NCI-H1105 (cell line): ENCODE results near the gene NPTX1.

Source experiments
- DNase-seq: peaks from one replicate; lab custom pipeline; 2025; lab: John Stamatoyannopoulos, UW

NPTX1 gene

DNA sequence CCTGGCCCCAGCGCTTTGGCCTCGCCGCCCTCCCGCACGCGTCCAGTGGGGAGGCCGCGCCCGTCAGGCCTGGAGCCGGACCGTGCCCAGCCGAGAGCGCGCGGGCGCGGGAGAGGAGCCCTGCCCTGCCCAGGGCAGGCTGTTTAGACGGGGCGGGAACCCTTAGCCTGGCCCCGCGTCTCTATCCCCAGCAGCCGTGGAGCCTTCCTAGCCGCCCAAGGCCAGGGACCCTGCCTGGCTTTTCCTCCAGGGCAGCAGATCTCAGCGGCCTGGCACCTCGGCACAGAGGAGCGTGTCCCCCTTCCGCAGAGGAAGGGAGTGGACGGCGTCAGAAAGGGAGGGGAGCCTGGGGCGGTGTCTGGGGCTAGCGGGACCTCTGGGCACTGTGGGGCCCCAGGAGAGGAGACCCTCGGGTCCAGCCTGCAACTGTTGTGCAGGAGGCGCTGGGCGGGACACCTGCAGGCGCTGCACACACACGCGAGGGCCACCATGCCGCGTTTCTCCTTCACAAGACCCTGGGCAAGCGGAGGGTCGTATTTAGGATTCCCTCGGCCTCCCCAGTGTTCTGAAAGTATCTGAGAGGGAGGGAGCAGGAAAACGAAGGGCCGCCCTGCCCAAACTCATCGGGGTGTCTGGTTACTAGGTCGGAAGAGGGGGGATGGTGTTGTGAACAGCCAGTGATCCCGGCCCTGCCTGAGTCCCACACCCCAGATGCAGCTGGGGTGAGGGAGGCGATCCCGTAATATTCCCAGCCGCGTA lies 2.3 kb upstream of the NPTX1 start:
- no peak for DNase-seq

DNA sequence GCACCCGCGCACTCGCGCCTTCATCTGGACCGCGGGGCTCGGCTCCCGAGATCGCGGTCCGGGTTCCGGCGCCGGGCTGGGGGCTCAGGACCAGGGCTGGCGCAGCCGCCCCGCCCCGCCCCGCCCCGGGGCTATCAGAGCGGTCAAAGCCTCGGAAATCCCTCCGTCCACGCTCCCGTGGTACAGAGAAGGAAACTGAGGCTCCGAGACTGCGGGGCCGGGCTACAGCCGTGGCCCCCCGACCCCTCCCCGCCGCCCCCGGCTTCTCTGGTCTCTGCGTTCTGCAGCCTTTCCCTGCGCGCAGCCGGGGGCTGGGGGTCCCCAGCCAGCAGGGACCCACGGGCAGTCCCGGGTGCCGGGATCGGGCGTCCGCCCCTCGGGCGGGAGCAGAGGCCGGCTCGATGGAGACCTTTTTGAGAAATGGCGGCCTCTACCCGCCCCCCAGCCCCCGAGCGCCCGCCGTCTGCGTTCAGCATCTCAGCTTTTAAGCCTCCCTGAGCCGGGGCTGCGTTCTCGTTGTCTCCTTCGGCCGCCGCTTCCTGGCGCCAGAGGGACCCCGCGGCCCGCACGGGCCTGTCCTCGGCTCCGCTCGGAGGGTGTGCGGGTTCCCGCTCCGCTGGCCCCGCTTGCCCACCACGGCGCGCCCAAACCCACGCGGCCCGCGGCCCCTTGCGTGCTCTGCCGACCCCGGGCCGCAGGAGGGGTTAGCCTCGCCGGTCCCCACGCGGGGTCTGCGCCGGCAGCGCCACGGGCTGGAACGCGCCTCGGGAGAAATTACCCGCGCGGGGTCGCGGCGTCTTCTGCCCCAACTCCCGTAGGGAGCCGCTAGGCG lies 1.5 kb upstream of the NPTX1 start:
- no peak for DNase-seq

DNA sequence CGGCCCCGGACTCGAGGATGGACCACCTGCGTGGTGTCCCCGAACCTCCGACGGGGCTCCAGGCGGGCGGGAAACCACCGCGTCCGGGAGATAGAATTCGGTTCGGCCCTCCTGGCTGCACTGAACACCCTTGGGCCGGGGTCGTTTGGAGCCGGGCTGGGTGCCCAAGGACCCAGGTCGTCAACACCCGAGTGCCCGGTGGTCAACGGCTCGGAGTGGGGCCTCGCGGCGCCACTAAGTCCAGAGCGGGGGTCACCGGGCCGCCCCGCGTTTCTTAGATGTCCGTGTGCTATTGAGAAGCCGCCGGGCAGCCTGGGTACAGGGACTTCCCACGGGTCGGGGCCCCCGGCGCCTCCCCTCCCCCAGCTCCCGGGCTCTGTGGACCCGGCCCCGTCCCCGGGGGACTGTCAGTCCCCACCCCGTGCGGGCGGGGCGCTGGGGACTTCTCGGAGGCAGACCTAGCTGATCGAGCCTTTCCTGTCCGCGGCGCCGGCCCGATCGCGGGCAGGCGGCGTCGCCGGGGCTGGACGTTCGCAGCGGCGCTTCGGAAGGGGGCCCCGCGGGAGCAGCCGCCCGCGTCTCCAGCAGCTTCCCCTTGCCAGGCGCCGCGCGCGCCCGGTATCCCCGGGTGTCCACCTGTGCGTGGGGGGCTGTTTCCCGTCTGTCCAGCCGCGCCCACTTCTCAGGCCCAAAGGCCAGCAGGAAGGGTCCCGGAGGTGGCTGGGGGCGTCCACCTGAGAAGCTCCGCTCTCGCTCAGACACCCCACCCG lies 655 bp upstream of the NPTX1 start:
- no peak for DNase-seq

DNA sequence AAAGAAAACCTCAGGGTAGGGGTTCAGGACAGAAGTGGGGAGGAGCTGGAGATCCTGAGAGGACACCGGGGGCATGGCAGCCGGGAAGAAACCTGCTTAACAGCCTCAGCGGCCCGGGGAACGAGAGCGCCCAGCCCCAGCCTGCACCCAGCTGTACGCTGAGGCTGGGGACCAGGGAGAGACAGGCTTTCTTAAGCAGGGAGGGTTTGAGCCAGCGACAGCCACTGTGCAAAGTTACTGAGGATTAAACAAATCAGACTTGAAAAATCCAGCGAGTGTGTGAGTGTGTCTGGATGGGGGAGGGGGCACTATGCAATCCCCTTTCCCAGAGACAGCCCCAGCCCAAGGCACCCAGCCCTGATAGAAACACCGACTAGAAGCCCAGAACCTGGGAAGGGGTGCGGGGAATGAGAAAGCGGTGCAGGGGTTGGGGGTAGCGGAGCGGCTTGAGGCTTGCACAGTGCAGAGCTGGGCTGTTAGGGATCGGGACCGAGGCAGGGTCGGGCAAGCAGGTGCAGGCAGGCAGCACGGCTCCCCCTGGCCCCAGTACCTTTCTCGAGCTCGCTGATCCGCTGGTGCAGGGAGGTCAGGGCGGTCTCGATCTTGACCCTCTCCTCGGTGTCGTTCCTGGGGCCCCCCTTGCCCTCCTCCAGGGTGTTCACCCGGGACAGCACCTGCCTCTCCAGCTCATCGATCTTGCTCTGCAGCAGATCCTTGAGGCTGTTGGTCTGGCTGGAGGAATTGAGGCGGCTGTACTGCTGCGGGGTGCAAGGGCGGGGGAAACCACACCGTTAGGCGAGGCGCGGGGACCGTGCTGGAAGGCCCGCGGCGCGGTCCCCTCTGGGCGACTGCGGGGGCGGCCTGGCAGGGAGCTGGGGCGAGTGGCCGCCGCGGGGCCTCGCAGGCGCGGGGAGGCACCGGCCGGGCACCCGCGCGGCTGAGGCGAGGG lies 1.2 kb downstream of the NPTX1 start:
- DNase-seq = no peak

DNA sequence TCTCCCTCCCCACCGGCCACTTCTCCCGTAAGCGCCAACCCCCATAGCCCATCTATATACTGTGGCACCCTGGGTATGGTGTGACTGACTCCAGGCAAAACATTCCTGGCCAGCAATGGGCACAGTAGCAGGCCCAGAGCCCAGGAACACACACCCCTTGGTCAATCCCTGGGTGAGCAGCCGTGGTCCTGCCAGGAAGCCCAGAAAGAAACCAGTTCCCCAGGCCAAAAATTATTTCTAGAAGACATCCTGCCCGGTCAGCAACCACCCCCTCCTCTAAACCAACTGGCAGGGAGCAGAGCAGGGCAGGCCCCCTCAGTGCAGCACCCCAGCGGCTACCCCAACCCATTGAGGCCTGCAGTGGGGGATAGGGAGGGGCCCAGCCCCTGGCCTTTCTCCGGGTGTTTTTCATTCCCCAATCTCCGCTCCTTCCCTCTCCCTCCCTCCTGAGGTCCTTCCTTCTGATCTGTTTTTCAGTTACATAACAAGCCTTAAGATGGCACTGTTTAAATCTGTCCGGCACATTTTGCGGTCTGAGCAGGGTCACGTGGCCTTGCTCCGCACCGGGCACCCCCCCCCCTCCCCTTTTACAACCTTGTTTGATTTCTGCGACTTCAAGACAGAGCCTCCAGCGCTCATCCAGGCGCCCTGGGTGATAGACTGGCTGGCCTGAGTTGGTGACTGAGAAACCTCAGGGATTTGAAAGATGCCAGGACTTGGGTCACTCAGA lies 2.0 kb downstream of the NPTX1 start:
- no peak for DNase-seq

DNA sequence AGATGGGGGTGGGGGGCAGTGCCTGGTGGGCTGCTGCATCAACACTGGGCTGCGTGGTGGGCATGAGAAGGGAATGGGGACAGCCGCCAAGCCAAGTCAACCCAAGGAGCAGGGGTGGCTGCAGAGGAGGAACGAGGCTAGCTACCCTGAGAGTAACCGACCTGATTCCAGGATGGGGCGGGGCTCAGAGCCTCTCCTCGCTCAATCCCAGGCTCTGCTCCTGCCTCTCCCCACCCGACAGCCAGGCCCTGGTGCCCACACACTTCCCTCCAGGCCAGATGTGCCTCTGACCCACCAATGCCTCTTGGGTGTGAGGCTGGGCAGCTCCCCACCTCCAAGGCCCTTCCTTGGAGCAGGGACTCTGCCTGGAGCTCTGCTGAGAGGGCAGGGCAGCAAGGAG lies 2.7 kb downstream of the NPTX1 start:
- DNase-seq = no peak

DNA sequence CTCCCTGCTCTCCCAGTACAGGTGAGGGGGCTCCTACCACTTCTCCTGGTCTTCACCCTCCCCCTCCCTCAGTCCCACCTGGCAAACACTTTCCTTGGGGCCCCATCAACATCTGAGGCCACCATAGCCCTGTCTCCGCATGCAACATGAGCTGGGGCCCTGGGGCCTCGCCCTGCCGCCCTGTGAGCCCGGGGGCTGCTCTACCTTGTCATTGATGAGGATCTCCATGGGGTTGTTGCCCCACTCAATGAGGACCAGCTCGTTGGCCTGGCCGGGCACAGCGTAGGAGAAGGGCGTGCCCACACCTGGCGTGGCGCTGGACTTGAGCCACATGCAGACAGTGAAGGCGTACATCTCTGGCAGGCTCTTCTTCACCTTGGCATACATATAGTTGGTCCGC lies 3.4 kb downstream of the NPTX1 start:
- no peak for DNase-seq

DNA sequence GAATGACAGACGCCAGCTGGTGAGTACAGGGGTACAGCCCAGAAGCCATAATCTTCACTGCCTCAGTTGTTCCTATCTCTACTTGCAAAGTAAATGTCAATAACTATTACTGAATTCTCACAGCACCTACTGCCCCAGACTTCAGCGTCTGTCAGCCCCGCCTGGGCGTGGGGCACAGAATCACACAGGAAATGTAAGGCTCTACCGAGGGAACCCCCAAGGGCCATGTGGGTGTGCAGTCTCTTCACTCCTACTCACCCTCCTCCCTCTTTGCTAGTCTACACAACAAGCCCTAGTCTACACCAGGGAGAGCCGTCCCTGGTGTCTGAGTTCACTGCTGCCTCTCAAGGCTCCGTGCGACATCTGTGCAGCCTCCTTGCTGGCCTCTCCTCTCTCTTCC lies 4.5 kb downstream of the NPTX1 start:
- no peak for DNase-seq

DNA sequence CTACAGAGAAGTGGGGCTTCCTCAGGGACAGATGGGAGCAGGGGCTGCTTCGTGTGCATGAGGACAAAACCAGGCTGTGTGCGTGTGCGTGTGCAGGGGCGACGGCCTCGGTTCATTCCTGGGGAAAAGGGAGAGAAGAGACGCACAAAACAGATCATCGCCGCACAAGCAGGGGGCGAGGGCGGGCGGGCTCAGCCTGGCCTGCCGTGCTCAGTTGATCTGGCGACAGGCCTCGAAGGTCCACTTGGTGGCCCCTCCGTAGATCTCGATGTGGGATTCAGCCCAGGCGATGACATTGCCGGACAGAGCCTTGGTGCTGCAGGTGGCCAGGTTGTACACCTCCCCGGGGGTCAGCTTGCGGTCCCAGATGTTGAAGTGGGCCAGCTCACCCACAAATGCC lies 5.8 kb downstream of the NPTX1 start:
- DNase-seq = no peak

DNA sequence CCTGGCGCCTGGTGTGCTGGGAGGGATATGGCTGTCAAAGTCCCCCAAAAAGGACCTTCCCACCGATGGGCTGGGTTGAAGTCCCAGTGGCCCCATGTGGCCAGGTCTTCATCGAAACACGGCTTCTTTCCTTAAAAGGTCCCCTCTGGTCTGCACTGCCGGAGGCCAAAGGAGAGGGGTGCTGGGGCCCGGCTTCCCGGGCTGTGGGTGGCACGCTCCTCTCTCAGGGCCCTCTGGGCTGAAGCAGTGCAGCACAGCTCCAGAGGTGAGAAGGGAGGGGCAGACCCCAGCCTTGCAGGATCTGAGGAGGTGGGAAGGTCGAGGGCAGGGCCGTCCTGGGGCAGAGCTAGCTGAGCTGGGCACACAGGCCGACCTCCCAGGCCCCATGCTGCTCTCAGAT lies 6.7 kb downstream of the NPTX1 start:
- DNase-seq = no peak

DNA sequence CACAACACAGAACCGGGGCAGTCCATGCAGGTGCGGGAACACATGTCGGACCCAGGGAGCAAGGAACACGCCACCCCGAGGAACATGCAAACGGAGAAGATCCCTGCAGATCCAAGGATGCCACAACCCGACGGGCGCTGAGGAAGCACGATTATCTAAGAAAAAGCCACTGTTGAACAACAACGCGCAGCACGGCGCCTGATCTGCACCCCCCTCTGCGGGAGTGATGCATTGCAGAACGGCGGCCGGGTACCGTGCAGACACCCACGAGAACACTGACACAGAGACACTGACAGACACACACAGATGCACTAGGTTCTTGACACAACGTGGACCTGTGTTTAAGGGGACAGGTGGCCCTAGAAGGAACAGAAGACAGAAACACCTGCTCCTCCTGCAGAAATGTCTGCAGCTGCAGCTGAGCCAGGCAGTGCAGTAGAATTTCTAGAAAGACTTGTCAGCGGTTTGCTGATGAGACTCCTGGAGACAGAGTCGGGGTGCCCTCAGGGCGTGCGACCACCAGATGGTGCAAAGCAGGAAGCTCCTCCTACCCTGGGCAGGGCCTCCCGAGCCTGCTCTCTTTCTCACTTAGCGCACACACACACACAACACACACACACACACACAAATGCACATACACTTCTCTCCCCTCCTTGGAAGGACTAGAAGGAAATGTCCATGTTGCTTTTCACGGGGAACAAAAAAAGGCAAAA lies 7.5 kb downstream of the NPTX1 start:
- DNase-seq = no peak

DNA sequence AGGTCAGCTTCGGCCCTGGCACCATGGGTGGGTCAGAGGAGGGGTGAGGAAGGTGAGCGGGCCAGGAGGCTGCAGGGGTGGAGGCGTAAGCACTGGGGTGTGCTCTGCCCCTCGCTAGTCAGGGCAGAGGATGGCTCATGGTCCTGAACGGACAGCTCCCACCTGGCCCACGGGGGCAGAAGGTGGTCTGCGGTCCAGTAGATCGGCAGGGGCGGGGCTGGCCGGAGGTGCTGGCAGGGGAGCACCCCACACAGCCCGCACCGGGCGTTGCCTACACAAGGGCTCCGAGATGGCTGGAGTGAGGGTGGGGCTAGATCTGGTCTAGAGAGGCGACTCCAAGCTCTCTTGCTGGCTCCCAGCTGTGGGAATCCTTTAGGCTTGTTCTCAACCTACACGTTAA lies 8.2 kb downstream of the NPTX1 start:
- no peak for DNase-seq

DNA sequence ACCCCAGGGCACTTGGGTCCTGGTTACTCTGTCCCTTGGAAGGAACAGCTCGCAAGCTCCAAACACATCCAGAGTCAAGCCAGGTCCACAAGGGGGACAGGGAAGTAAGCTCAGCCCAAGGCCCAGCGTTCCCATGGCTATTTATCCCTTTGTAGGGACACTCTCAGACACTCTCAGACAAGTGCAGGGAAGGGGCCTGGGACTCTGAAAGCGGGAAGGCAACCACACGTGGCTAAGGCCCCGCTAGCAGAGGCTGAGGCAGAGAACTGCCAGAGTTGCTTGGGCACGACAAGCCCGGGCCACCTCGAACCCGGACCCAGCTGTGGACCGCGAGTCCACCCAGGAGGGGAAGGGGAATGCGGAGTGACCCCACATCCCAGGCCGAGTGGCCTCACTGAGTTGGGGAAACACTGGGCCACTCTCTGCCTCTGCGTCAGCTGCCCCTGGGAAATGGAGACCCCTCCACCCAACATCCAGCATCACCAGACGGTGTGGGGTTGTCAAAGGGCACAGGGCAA lies 10.2 kb downstream of the NPTX1 start:
- DNase-seq = no peak

DNA sequence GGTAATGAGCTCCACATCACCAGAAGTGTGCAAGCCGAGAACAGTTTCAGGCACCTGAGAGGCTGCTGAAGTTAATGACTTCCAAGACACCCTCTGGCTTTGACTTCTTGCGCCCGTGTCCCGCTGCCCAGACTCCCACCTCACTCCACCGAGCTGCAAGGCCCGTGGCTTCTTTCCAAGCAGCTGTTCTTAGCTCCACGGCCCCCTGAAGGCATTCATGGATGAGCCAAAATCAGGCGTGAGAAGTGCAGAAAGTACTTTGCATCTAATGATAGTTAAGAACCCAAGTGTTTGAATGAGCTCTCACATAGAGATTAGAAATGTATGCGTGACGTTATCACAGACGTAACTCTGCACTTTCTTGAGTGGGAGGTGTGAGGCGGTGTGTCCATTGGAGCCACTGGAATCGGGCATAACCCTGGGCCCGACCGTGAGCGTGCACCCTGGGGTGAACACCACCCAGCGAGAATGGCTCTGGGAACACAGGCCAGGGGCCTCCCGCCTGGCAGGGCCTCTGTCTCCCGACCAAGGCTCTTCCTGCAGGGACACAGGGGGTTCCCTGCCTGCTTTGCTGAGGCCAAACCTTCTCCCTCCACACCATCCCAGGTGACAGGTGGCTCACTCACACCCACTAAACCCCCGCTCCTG lies 11.0 kb downstream of the NPTX1 start:
- DNase-seq = no peak

DNA sequence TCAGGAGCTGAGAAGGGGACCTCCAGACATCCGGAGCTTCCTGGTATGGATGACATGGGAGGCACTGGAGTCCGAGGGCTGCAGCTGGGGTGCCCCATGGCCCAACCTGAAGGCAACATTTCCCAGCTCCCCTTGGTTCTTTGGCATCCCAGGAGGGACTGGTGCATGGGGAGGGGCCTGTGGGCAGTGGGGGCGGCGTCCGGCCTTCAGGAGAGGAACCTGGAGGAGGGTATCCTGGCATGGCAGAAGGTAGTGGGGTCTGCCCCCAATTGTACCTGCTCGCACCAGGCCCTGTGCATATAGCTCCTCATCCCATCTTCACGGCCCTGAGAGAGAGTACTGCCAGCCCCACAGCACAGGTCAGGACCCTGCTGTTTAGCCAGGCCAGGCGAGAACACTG lies 11.9 kb downstream of the NPTX1 start:
- DNase-seq = no peak

DNA sequence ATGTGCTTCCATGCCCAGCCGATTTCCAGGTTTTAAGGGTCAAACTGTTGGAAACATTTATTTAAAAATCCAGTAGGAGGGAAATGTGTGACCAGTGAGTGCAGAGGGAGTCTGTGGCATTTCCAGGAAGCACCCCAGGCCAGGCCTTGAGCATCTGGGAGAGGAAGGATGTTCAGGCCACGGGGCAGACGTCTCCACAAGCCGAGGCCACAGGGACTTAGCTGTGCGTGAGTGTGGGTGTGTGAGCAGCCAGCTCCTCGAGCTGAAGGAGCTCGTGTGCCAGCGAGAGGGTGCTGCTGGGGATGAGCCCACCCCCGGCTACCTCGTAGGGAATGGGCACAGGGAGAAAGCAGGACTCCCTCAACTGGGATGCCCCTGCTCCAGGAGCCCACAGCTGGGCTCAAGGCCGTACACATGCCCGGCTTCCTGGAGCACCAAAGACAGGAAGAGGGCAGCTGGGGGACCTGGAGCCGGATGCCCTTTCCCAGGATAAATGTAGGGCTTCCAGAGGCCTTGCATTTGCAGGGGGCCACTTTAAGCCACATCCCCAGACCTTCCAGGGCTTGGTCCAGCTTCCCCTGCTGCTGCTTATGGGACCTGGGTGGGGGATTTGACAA lies 12.5 kb downstream of the NPTX1 start:
- DNase-seq = no peak

DNA sequence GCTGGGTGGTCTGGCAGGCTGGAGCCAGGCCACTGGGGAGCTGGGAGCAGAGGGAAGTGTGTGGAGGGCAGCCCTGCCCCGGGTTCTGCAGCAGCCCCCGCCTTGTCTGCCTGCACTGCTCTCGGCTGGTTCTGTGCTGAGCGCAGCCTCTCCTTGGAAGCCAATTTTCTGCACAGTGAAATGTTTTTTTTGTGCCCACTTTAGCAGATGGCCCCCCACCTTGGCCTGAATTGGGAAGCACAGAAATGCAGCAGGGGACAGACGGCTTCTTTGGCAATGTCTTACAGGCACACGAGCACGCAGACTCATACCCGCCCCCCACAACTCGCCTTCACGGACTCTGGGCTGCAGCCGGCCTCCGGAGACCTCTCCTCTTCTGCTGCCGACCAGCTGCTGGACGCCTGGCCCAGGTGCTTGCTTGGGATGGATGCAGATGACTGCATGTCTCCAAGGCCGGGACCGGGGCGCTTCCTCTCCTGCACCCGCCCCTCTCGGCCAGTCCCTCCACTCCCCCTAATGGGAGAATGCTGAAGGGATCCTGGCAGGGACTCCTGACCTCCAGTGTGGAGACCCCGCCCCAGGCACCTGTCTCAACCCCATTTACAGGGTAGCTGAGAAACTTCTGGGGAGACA lies 14.8 kb downstream of the NPTX1 start:
- no peak for DNase-seq

DNA sequence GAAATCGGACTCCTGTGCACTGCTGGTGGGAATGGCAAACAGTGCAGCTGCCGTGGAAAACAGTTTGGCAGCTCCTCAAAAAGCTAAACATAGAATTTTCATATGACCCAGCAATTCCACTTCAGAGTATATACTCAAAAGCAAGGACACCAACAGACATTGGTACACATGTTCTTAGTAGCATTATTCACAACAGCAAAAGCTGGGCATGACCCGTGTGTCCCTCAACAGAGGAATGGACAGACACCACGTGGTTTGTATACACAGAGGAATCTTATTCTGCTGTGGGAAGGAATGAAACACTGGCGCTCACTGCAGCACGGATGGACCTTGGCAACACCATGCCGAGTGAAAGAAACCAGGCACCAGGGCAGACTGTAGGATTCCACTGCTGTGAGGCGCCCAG lies 16.0 kb downstream of the NPTX1 start:
- no peak for DNase-seq

DNA sequence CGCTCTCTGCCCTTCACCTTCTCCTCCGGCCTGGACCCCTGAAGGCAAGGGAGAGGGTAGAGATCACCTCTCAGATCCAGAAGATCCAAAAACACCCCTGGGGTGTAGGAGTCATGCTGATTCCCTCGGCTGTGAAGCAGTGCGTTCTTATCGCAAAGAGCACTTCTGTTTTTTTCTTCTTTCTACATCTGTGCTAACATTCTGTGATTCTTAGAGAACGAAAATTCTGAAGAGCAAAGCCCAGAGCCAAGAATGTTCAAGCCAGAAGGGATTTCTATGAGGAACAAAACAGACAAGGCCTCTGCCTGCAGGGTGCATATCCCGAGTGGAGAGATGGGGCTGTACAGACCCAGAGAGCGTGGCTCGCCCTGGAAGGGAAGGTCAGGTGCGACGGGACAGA lies 17.2 kb downstream of the NPTX1 start:
- DNase-seq = no peak
